Fibroblast of skin of right quadriceps (primary cell): ENCODE data around the gene LRMDA.
"Not testable (repeated sequence)": the region's sequence is repeated elsewhere in the genome, so short reads cannot be mapped to it uniquely, and the experiment has no call there.

Experiments
- DNase-seq: peaks from one replicate; pipeline ENCODE4 v3.0.0-alpha.2; 2013

LRMDA gene

GRCh38 chr10:76497666-76498065, 1066.2 kb downstream of the LRMDA start:
- peak; percentile 39 for DNase-seq

- no peak for DNase-seq
Measured at GRCh38 chr10:76504823-76505222, 1073.4 kb downstream of the LRMDA start.

- DNase-seq, result peak; percentile 34
Measured at GRCh38 chr10:76509446-76509845, 1078.0 kb downstream of the LRMDA start.

GRCh38 chr10:76514321-76514720, 1082.9 kb downstream of the LRMDA start:
- DNase-seq, result no peak

- no peak for DNase-seq
Measured at GRCh38 chr10:76514869-76515268, 1083.4 kb downstream of the LRMDA start.

GRCh38 chr10:76522547-76522946, 1091.1 kb downstream of the LRMDA start:
- DNase-seq, result no peak

- DNase-seq, result no peak
Measured at GRCh38 chr10:76523246-76523645, 1091.8 kb downstream of the LRMDA start.

- DNase-seq, result peak; percentile 66
Measured at GRCh38 chr10:76523791-76524351, 1092.4 kb downstream of the LRMDA start.

- DNase-seq, result not testable (repeated sequence)
Measured at GRCh38 chr10:76526833-76527232, 1095.4 kb downstream of the LRMDA start.

GRCh38 chr10:76540331-76540730, 1108.9 kb downstream of the LRMDA start:
- peak; percentile 22 for DNase-seq

GRCh38 chr10:76540786-76541185, 1109.4 kb downstream of the LRMDA start:
- DNase-seq, result no peak

- DNase-seq, result no peak
Measured at GRCh38 chr10:76541852-76542251, 1110.4 kb downstream of the LRMDA start.

- no peak for DNase-seq
Measured at GRCh38 chr10:76542307-76542930, 1111.0 kb downstream of the LRMDA start.

- peak; percentile 48 for DNase-seq
Measured at GRCh38 chr10:76543655-76544054, 1112.2 kb downstream of the LRMDA start.

GRCh38 chr10:76544789-76545188, 1113.4 kb downstream of the LRMDA start:
- DNase-seq, result no peak

- DNase-seq, result no peak
Measured at GRCh38 chr10:76546411-76546810, 1115.0 kb downstream of the LRMDA start.

- peak; percentile 84 for DNase-seq
Measured at GRCh38 chr10:76547352-76547972, 1116.0 kb downstream of the LRMDA start.

- no peak for DNase-seq
Measured at GRCh38 chr10:76548716-76549115, 1117.3 kb downstream of the LRMDA start.

GRCh38 chr10:76549171-76549570, 1117.7 kb downstream of the LRMDA start:
- DNase-seq, result no peak

GRCh38 chr10:76550806-76551205, 1119.4 kb downstream of the LRMDA start:
- peak; percentile 64 for DNase-seq

- DNase-seq, result no peak
Measured at GRCh38 chr10:76552091-76552873, 1120.9 kb downstream of the LRMDA start.

GRCh38 chr10:76553263-76554032, 1122.0 kb downstream of the LRMDA start:
- peak; percentile 64 for DNase-seq

- DNase-seq, result no peak
Measured at GRCh38 chr10:76554033-76554408, 1122.6 kb downstream of the LRMDA start.
